EH (cell line): ENCODE measurements around the gene HOXD11.

Experiments
- DNase-seq: peaks from one replicate; pipeline ENCODE4 v3.0.0-alpha.2; 2015; ENCODE audit warnings: low read depth

HOXD11 gene

GRCh38 chr2:176093898-176094249 lies 13.2 kb upstream of the HOXD11 start:
- no peak for DNase-seq

- no peak for DNase-seq
These were observed 12.7 kb upstream of the HOXD11 start for GRCh38 chr2:176094349-176094748.

GRCh38 chr2:176095421-176095820 lies 11.7 kb upstream of the HOXD11 start:
- DNase-seq: no peak

GRCh38 chr2:176096243-176096985 lies 10.7 kb upstream of the HOXD11 start:
- peak; percentile 51 for DNase-seq

GRCh38 chr2:176096986-176097819 lies 9.9 kb upstream of the HOXD11 start:
- DNase-seq: peak; percentile 78

- no peak for DNase-seq
These were observed 9.2 kb upstream of the HOXD11 start for GRCh38 chr2:176097820-176098365.

- peak; percentile 30 for DNase-seq
These were observed 8.5 kb upstream of the HOXD11 start for GRCh38 chr2:176098366-176099158.

- DNase-seq: no peak
These were observed 7.8 kb upstream of the HOXD11 start for GRCh38 chr2:176099159-176099727.

GRCh38 chr2:176099728-176100546 lies 7.1 kb upstream of the HOXD11 start, which contains the start of gene HOXD12:
TSS of gene HOXD12 (plus strand) at chr2:176099795. CDS start at chr2:176099802, 7 bp downstream.
- no peak for DNase-seq

GRCh38 chr2:176100547-176101140 lies 6.4 kb upstream of the HOXD11 start:
- no peak for DNase-seq

GRCh38 chr2:176101216-176101830 lies 5.8 kb upstream of the HOXD11 start:
- no peak for DNase-seq

GRCh38 chr2:176101842-176102241 lies 5.2 kb upstream of the HOXD11 start:
- no peak for DNase-seq

- no peak for DNase-seq
These were observed 4.7 kb upstream of the HOXD11 start for GRCh38 chr2:176102309-176102866.

GRCh38 chr2:176103194-176103593 lies 3.9 kb upstream of the HOXD11 start:
- DNase-seq: no peak

- no peak for DNase-seq
These were observed 3.3 kb upstream of the HOXD11 start for GRCh38 chr2:176103742-176104315.

- DNase-seq: peak; percentile 94
These were observed 2.6 kb upstream of the HOXD11 start for GRCh38 chr2:176104316-176105077.

- DNase-seq: peak; percentile 51
These were observed 1.9 kb upstream of the HOXD11 start for GRCh38 chr2:176105078-176105729.
